ENCODE results near the gene CD44. TPM values are rescaled to one million over a fixed set of nuclear protein-coding genes. Genes with fewer than 3 reads are reported as not detected.

The CD44 gene
- total and polyA plus RNA-seq, 10 of the 15 experiments (the other 5 are each of a cell fraction or from before 2014, with no cell fraction given) = 57.1 to 293 (median 120) TPM

- no peak overlapping the region for H2AFZ ChIP-seq (ENCODE audit: control insufficient read depth, low read depth, low read length)
- POLR2A ChIA-PET = interaction anchor here (1.1 kb wide), 1 partner anchor 85 kb away, joined by 3 read pairs; no protein-coding TSS in a partner anchor
- in situ Hi-C loops (cut with MboI) (loop anchor here (5.0 kb wide), 1 partner anchor 131 kb away; no protein-coding TSS in a partner anchor), intact Hi-C loops (cut with micrococcal nuclease; ENCODE audit: unreplicated experiment) (loop anchor here (1.0 to 5.0 kb wide), 6 partner anchors 17 to 248 kb away; no protein-coding TSS in a partner anchor)
- H3K9ac ChIP-seq (ENCODE audit: control insufficient read depth, insufficient read depth, low read length) = peak overlapping the region; percentile 17; the same call in 1 of the 2 replicates
- peaks cover 81% of the 10 kb centered on the region for H3K79me2 ChIP-seq (ENCODE audit: control insufficient read depth, insufficient read depth, low read length)
- TF ChIP-seq POU2F2 (IDR thresholded peaks at IDR 0.05; ENCODE audit: borderline replicate concordance, low read depth, low read length) (peak; percentile 36; the same call in 1 of the 3 replicates), ZNF687 (IDR thresholded peaks at IDR 0.05) (no peak), ELK1 (IDR thresholded peaks at IDR 0.05; ENCODE audit: low read depth, low read length) (0 out of 2 replicates have a peak, but pooled peaks have one; percentile 10), WRNIP1 (IDR thresholded peaks at IDR 0.05; ENCODE audit: borderline replicate concordance, low read depth, low read length) (peak; percentile 88; the same call in 1 of the 2 replicates), NBN (IDR thresholded peaks at IDR 0.05) (no peak)
- CTCF ChIA-PET = interaction anchor here (0.9 to 10.3 kb wide), 7 partner anchors 9 to 216 kb away, joined by 3 to 111 read pairs (median 3); no protein-coding TSS in a partner anchor
- SMC1A ChIA-PET (ENCODE audit: uncharacterized antibody, unreplicated experiment) = interaction anchor here (0.7 to 4.4 kb wide), 15 partner anchors 9 to 248 kb away, joined by 3 to 47 read pairs (median 4); no protein-coding TSS in a partner anchor
- no peaks in the 10 kb centered on the region; the same call in 1 of the 2 replicates for H4K20me1 ChIP-seq (ENCODE audit: control insufficient read depth, insufficient read depth)
- H3K4me1 ChIP-seq (ENCODE audit: control insufficient read depth, insufficient read depth, low read length) = peaks cover 57% of the 10 kb centered on the region
- no peaks in the 10 kb centered on the region for H3K27me3 ChIP-seq (replicated peaks in 1 of 2; ENCODE audit: control insufficient read depth in 2 of 2, insufficient read depth in 2 of 2, low read length in 1 of 2)
- peak overlapping the region; percentile 90 for H3K4me2 ChIP-seq (ENCODE audit: control insufficient read depth, insufficient read depth)
- peaks cover 0 to 4% of the 10 kb centered on the region in 2 experiments; a peak in 1 of 4 replicates for H3K36me3 ChIP-seq (ENCODE audit: control insufficient read depth in 2 of 2, insufficient read depth in 2 of 2, low read length in 1 of 2)
- no peaks in the 10 kb centered on the region; the same call in 2 of the 3 replicates for H3K9me3 ChIP-seq (replicated peaks; ENCODE audit: control insufficient read depth, insufficient read depth, low read length)
- peak overlapping the region; percentile 54 for H3K27ac ChIP-seq (ENCODE audit: control insufficient read depth, insufficient read depth)
- 13% methylated on average over 8 of the region's 8 CpGs for WGBS (ENCODE audit: insufficient coverage, insufficient replicate concordance, low lambda C conversion rate, missing lambda C conversion rate)
- FAIRE-seq = no peak
- RAD21 ChIA-PET (ENCODE audit: unreplicated experiment) = interaction anchor here (0.9 to 1.6 kb wide), 14 partner anchors 13 to 217 kb away, joined by 3 to 8 read pairs (median 4); no protein-coding TSS in a partner anchor
- DNase-seq (ENCODE audit: low read depth, low spot score) = no peak
- ATAC-seq = no peak
- peak overlapping the region; percentile 56 for H3K4me3 ChIP-seq
- no TSS peak for BruUV-seq (replicated peaks)
These were observed 4.5 kb downstream of the CD44 start for GRCh38 chr11:35143297-35144135.

Measured in GM12878 (cell line).